Measurements from ENCODE around the gene CTNNA3. TPM values are rescaled to one million over a fixed set of nuclear protein-coding genes. Genes with fewer than 3 reads are reported as not detected.

Gene CTNNA3
- total RNA-seq, 6 donors from 2014 or later: 0.20 to 2.0 TPM; not detected in 4

GRCh38 chr10:67119651-67120050 is 576.3 kb downstream of the CTNNA3 start:
- H3K27ac ChIP-seq: no peak overlapping the region
- TF ChIP-seq POLR2A (IDR thresholded peaks at IDR 0.05) (no peak), POLR2AphosphoS5 (IDR thresholded peaks at IDR 0.05) (no peak), EP300 (IDR thresholded peaks at IDR 0.05) (no peak)
- TF ChIP-seq, protein P1, sequence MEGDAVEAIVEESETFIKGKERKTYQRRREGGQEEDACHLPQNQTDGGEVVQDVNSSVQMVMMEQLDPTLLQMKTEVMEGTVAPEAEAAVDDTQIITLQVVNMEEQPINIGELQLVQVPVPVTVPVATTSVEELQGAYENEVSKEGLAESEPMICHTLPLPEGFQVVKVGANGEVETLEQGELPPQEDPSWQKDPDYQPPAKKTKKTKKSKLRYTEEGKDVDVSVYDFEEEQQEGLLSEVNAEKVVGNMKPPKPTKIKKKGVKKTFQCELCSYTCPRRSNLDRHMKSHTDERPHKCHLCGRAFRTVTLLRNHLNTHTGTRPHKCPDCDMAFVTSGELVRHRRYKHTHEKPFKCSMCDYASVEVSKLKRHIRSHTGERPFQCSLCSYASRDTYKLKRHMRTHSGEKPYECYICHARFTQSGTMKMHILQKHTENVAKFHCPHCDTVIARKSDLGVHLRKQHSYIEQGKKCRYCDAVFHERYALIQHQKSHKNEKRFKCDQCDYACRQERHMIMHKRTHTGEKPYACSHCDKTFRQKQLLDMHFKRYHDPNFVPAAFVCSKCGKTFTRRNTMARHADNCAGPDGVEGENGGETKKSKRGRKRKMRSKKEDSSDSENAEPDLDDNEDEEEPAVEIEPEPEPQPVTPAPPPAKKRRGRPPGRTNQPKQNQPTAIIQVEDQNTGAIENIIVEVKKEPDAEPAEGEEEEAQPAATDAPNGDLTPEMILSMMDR (IDR thresholded peaks at IDR 0.05): no peak
- no peaks in the 10 kb centered on the region for H3K9me3 ChIP-seq
- H3K27me3 ChIP-seq: no peaks in the 10 kb centered on the region
- H3K4me1 ChIP-seq: no peaks in the 10 kb centered on the region
- H3K36me3 ChIP-seq: no peaks in the 10 kb centered on the region
- DNase-seq: no peak
- no peak overlapping the region for H3K4me3 ChIP-seq
- ATAC-seq (ENCODE audit: low FRiP score in 2 of 2): no peak
- WGBS, 2 donors: 31 to 39% methylated on average over 1 of the region's 1 CpG

DNA sequence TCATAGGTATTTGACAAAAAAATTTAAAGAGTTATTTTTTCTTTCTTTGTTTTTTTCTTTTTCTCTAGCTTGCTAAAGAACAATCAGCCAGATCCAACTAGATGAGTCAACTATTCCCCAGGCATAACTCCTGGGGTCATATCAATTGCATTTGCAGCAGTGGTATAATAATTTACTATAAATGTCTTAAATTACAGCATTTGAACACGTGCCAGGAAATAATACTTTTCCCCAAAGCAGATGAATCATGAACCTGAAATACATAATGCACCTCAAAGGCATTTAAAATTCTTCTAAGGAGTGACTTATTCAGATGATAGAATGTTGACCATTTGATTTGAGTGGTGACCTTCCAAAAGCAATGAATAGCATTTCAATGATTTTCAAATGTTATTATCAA is 580.0 kb downstream of the CTNNA3 start:
- TF ChIP-seq POLR2A (IDR thresholded peaks at IDR 0.05): no peak
- no peaks in the 10 kb centered on the region for H3K9me3 ChIP-seq
- H3K27ac ChIP-seq: no peak overlapping the region
- no peak for ATAC-seq (ENCODE audit: low FRiP score in 2 of 2)
- DNase-seq: no peak
- H3K4me3 ChIP-seq: no peak overlapping the region
- H3K36me3 ChIP-seq: no peaks in the 10 kb centered on the region
- no peaks in the 10 kb centered on the region for H3K27me3 ChIP-seq
- WGBS, 2 donors: 51 to 68% methylated on average over 1 of the region's 1 CpG
- no peaks in the 10 kb centered on the region for H3K4me1 ChIP-seq

DNA sequence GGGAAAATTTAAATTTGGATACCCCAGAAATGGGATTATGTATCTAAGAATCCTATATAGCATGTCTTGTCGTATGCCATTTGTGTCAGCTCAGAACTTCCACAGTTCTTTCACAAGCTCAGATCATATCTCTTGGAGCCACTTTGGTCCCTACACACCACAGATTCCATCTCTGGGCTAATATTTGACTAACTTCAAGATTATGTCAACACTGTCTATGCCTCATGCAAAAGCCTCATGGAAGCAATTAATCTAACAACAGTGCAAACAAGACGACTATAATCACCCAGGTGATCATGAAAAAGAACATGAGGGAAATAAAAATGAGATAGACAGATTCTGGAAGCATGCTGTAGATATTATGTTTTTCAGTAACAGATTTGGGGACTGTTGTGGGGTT is 581.0 kb downstream of the CTNNA3 start:
- Histone ChIP-seq H3K9me3 (no peaks in the 10 kb centered on the region), H3K4me3 (no peak overlapping the region), H3K36me3 (no peaks in the 10 kb centered on the region), H3K27me3 (no peaks in the 10 kb centered on the region), H3K27ac (no peak overlapping the region), H3K4me1 (no peaks in the 10 kb centered on the region)
- 67 to 70% methylated on average over 2 of the region's 2 CpGs for WGBS, 2 donors
- TF ChIP-seq POLR2A (IDR thresholded peaks at IDR 0.05) (no peak), EP300 (IDR thresholded peaks at IDR 0.05) (no peak), POLR2AphosphoS5 (IDR thresholded peaks at IDR 0.05) (no peak)
- TF ChIP-seq, protein P1 (IDR thresholded peaks at IDR 0.05): no peak
- DNase-seq: no peak
- ATAC-seq (ENCODE audit: low FRiP score in 2 of 2): no peak

DNA sequence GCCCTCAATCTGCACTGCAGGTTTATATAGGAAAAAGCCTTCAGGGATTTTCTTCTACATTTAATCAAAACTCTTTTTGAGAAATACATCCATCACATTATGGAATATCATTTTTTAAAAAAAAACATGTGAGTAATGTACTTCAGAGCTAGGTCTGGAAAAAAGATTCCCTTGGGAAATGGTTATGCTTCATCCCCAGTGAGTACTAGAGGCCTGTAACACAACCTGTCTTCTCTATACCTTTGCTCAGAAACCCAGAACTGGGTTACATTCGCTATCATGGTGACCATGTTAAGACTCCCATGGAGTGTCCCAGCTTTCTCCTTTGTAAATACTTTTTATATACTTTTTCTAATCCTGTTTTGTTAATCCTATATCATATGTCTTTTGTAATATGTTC is 583.2 kb downstream of the CTNNA3 start:
- TF ChIP-seq POLR2AphosphoS5 (IDR thresholded peaks at IDR 0.05) (no peak), POLR2A (IDR thresholded peaks at IDR 0.05) (no peak), EP300 (IDR thresholded peaks at IDR 0.05) (no peak)
- TF ChIP-seq, protein P1 (IDR thresholded peaks at IDR 0.05): no peak
- Histone ChIP-seq H3K4me3 (no peak overlapping the region), H3K4me1 (no peaks in the 10 kb centered on the region), H3K36me3 (no peaks in the 10 kb centered on the region), H3K27me3 (no peaks in the 10 kb centered on the region), H3K9me3 (no peaks in the 10 kb centered on the region), H3K27ac (no peak overlapping the region)
- DNase-seq (no peak), ATAC-seq (ENCODE audit: low FRiP score in 2 of 2) (no peak)
- 82 to 88% methylated on average over 1 of the region's 1 CpG for WGBS, 2 donors

- H3K36me3 ChIP-seq: no peaks in the 10 kb centered on the region
- DNase-seq (no peak), ATAC-seq (ENCODE audit: low FRiP score in 2 of 2) (no peak)
- no peak overlapping the region for H3K4me3 ChIP-seq
- no peaks in the 10 kb centered on the region for H3K27me3 ChIP-seq
- no peak overlapping the region for H3K27ac ChIP-seq
- no peaks in the 10 kb centered on the region for H3K9me3 ChIP-seq
- no peak for TF ChIP-seq POLR2A (IDR thresholded peaks at IDR 0.05)
- H3K4me1 ChIP-seq: no peaks in the 10 kb centered on the region
Observed at GRCh38 chr10:67110286-67110685, 585.7 kb downstream of the CTNNA3 start.

GRCh38 chr10:67107670-67108069 is 588.3 kb downstream of the CTNNA3 start:
- H3K36me3 ChIP-seq: no peaks in the 10 kb centered on the region
- WGBS, 2 donors: 54 to 86% methylated on average over 3 of the region's 3 CpGs
- no peaks in the 10 kb centered on the region for H3K27me3 ChIP-seq
- ATAC-seq (ENCODE audit: low FRiP score in 2 of 2) (no peak), DNase-seq (no peak)
- H3K4me3 ChIP-seq: no peak overlapping the region
- TF ChIP-seq EP300 (IDR thresholded peaks at IDR 0.05): no peak
- no peak overlapping the region for H3K27ac ChIP-seq
- H3K9me3 ChIP-seq: no peaks in the 10 kb centered on the region
- H3K4me1 ChIP-seq: no peaks in the 10 kb centered on the region

All from upper lobe of left lung (tissue), 6 donors.